ENCODE data around the gene POLR2H. TPM values are rescaled to one million over a fixed set of nuclear protein-coding genes. Genes with fewer than 3 reads are reported as not detected.
A peak's percentile ranks its signal among the peaks of the same experiment; 100 is the strongest.

POLR2H gene
- total and polyA plus RNA-seq, 2 donors (not counting 1 experiment from before 2014, with no cell fraction given) = 60.4 to 106 TPM

DNA sequence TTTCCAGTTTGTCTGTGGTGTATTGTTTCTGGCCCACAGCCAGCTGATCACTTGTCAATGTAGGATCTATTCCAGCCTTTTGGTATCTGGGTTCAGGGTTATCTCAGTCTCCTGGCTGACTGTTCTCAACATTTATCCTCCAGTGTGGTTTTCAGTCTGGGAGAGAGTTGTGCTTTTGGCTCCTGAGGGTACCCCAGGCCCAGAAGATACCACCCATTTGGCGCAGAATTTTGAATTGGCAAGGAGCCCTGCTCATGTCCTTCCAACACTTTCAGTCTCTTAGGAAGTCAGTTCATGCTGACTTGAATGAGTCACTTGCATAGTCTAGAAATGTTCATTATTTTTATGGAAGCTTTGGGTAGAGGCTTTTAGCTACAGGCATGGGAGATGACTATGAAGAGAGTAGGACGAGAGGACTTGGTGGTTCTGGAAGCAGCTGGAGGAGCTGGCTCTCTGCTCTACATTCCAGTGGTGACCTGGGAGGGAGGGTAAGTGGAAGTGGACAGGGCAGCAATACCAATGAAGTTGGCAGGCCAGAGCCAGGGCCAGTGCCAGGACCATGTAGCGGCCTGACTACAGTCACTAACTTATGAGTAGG lies 7.2 kb downstream of the POLR2H start:
- 97% methylated on average over 2 of the region's 3 CpGs for WGBS (ENCODE audit: insufficient coverage)

DNA sequence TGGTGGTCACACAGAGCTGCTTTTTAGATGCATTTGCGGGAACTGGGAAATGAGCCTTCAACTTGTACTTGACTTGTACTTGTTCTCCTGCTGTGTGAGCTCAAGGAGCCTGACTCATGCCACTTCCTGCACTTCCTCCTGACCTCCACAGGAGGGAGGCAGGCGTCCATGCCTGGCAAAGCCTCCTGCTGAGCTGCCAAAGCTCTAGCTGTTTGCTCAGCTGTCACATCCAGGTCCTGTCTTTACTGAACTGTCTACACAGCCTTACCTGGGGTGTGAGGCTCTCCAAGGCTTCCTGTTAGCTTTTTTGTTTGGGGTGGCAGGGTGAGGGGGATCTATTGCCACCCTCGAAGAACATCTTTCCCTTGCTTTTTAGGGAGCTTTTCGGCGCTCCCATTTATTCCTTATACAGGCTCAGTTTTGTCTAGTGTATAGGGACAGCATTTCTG lies 10.1 kb downstream of the POLR2H start:
- DNase-seq = peak; percentile 68
- H3K4me2 ChIP-seq (replicated peaks; ENCODE audit: low read depth, low read length, poor library complexity, severe bottlenecking) = no peak overlapping the region
- peak; percentile 82 for ATAC-seq (ENCODE audit: low read depth)
- H3K79me2 ChIP-seq (ENCODE audit: control insufficient read depth, insufficient read depth, low read length) = no peaks in the 10 kb centered on the region
- H3K4me1 ChIP-seq (ENCODE audit: control insufficient read depth in 2 of 2, insufficient read depth in 2 of 2, low read length in 2 of 2) = no peaks in the 10 kb centered on the region
- no peak overlapping the region for H3K9ac ChIP-seq (ENCODE audit: low read length)
- H3K9me3 Mint-ChIP-seq (ENCODE audit: insufficient read depth) = no peaks in the 10 kb centered on the region
- peaks cover 0 to 12% (median 0%) of the 10 kb centered on the region in 4 experiments for H3K27me3 ChIP-seq (replicated peaks in 1 of 4; ENCODE audit: control extremely low read depth in 1 of 4, control insufficient read depth in 3 of 4, insufficient read depth in 4 of 4, low read length in 3 of 4)
- intact Hi-C loops (cut with micrococcal nuclease) = loop anchor here (1.0 kb wide), 1 partner anchor 142 kb away; no protein-coding TSS in a partner anchor
- CTCF ChIA-PET = interaction anchor here (0.5 to 7.4 kb wide), 17 partner anchors 9 to 1665 kb away, joined by 3 to 107 read pairs (median 6); partner anchors contain the start of genes CHRD, CLCN2, EPHB3 and POLR2H
- H3K36me3 ChIP-seq (replicated peaks in 1 of 2; ENCODE audit: control extremely low read depth in 1 of 2, control insufficient read depth in 1 of 2, extremely low read depth in 1 of 2, insufficient read depth in 2 of 2, low read length in 1 of 2) = peaks cover 0 to 24% of the 10 kb centered on the region in 2 experiments
- no peak overlapping the region for H2AFZ ChIP-seq (ENCODE audit: insufficient read depth, low read depth, low read length, poor library complexity, severe bottlenecking)
- no peak overlapping the region for H3K27ac ChIP-seq (ENCODE audit: low read length in 2 of 2)
- H3K27me3 Mint-ChIP-seq = peaks cover 15% of the 10 kb centered on the region
- POLR2A ChIA-PET = no interaction called here
- no peaks in the 10 kb centered on the region for H3K9me3 ChIP-seq (ENCODE audit: control extremely low read depth in 1 of 3, control insufficient read depth in 2 of 3, insufficient read depth in 1 of 3, low read length in 2 of 3)
- peaks cover 2% of the 10 kb centered on the region for H3K4me1 Mint-ChIP-seq
- 0% methylated on average over 2 of the region's 5 CpGs for WGBS (ENCODE audit: insufficient coverage)
- no peak overlapping the region for H3K27ac Mint-ChIP-seq
- H3K4me3 Mint-ChIP-seq = no peak overlapping the region
- H4K20me1 ChIP-seq (ENCODE audit: control insufficient read depth, insufficient read depth, low read length, poor library complexity, severe bottlenecking) = no peaks in the 10 kb centered on the region
- no peak overlapping the region for H3K4me3 ChIP-seq (ENCODE audit: control extremely low read depth in 1 of 5, extremely low read depth in 1 of 5, insufficient read depth in 1 of 5, low read depth in 2 of 5, low read length in 4 of 5)
- TF ChIP-seq EZH2 (IDR thresholded peaks at IDR 0.05; ENCODE audit: borderline replicate concordance, insufficient read depth, low read depth, low read length, poor library complexity, severe bottlenecking) = no peak
- TF ChIP-seq, protein P1, sequence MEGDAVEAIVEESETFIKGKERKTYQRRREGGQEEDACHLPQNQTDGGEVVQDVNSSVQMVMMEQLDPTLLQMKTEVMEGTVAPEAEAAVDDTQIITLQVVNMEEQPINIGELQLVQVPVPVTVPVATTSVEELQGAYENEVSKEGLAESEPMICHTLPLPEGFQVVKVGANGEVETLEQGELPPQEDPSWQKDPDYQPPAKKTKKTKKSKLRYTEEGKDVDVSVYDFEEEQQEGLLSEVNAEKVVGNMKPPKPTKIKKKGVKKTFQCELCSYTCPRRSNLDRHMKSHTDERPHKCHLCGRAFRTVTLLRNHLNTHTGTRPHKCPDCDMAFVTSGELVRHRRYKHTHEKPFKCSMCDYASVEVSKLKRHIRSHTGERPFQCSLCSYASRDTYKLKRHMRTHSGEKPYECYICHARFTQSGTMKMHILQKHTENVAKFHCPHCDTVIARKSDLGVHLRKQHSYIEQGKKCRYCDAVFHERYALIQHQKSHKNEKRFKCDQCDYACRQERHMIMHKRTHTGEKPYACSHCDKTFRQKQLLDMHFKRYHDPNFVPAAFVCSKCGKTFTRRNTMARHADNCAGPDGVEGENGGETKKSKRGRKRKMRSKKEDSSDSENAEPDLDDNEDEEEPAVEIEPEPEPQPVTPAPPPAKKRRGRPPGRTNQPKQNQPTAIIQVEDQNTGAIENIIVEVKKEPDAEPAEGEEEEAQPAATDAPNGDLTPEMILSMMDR (IDR thresholded peaks at IDR 0.05) = peak; percentile 72

More for the DNA sequence above, 7.2 kb downstream of the POLR2H start:
- ChIA-PET POLR2A (no interaction called here), CTCF (interaction anchor here (1.3 to 7.4 kb wide), 3 partner anchors 10 to 146 kb away, joined by 3 to 107 read pairs (median 3); partner anchors contain the start of gene THPO)
- H3K4me3 Mint-ChIP-seq = no peak overlapping the region
- DNase-seq (no peak), ATAC-seq (ENCODE audit: low read depth) (no peak)
- intact Hi-C loops (cut with micrococcal nuclease) = no loop called here
- H3K36me3 ChIP-seq (replicated peaks in 1 of 2; ENCODE audit: control extremely low read depth in 1 of 2, control insufficient read depth in 1 of 2, extremely low read depth in 1 of 2, insufficient read depth in 2 of 2, low read length in 1 of 2) = peaks cover 0 to 25% of the 10 kb centered on the region in 2 experiments
- H3K4me2 ChIP-seq (replicated peaks; ENCODE audit: low read depth, low read length, poor library complexity, severe bottlenecking) = no peak overlapping the region
- H3K9ac ChIP-seq (ENCODE audit: low read length) = no peak overlapping the region
- no peak overlapping the region for H2AFZ ChIP-seq (ENCODE audit: insufficient read depth, low read depth, low read length, poor library complexity, severe bottlenecking)
- TF ChIP-seq EZH2 (IDR thresholded peaks at IDR 0.05; ENCODE audit: borderline replicate concordance, insufficient read depth, low read depth, low read length, poor library complexity, severe bottlenecking) = no peak
- TF ChIP-seq, protein P1 (IDR thresholded peaks at IDR 0.05) = no peak
- peaks cover 2 to 7% of the 10 kb centered on the region in 2 donors for H3K4me1 ChIP-seq (ENCODE audit: control insufficient read depth in 2 of 2, insufficient read depth in 2 of 2, low read length in 2 of 2)
- H3K27me3 ChIP-seq (replicated peaks in 1 of 4; ENCODE audit: control extremely low read depth in 1 of 4, control insufficient read depth in 3 of 4, insufficient read depth in 4 of 4, low read length in 3 of 4) = no peaks in the 10 kb centered on the region
- no peaks in the 10 kb centered on the region for H3K27me3 Mint-ChIP-seq
- no peaks in the 10 kb centered on the region for H3K79me2 ChIP-seq (ENCODE audit: control insufficient read depth, insufficient read depth, low read length)
- no peak overlapping the region for H3K27ac Mint-ChIP-seq
- H3K27ac ChIP-seq (ENCODE audit: low read length in 2 of 2) = no peak overlapping the region
- no peak overlapping the region for H3K4me3 ChIP-seq (ENCODE audit: control extremely low read depth in 1 of 5, extremely low read depth in 1 of 5, insufficient read depth in 1 of 5, low read depth in 2 of 5, low read length in 4 of 5)
- no peaks in the 10 kb centered on the region for H3K9me3 Mint-ChIP-seq (ENCODE audit: insufficient read depth)
- H3K9me3 ChIP-seq (ENCODE audit: control extremely low read depth in 1 of 3, control insufficient read depth in 2 of 3, insufficient read depth in 1 of 3, low read length in 2 of 3) = no peaks in the 10 kb centered on the region
- peaks cover 14% of the 10 kb centered on the region for H3K4me1 Mint-ChIP-seq
- no peaks in the 10 kb centered on the region for H4K20me1 ChIP-seq (ENCODE audit: control insufficient read depth, insufficient read depth, low read length, poor library complexity, severe bottlenecking)
